HEK293T (cell line): Measurements from ENCODE around the gene TMPRSS3.

Source experiments
- CTCF ChIA-PET: fragments of 350-600 bp; formaldehyde crosslinking; extraction: SDS; loops from one replicate; lab custom pipeline; 2021; ENCODE audit warnings: antibody characterized with exemption, inconsistent platforms; lab: Yijun Ruan, JAX
- POLR2A ChIA-PET: fragments of 350-600 bp; formaldehyde crosslinking; extraction: SDS; loops from one replicate; lab custom pipeline; 2020; ENCODE audit warnings: antibody characterized with exemption, inconsistent platforms; lab: Yijun Ruan, JAX
- DNase-seq: peaks from one replicate; pipeline ENCODE4 v3.0.0; 2012; ENCODE audit warnings: mixed read lengths; ENCODE audit errors: extremely low spot score
- ARNT ChIP-seq: fragments of 450-650 bp; IDR thresholded peaks from 2 replicates; pipeline ENCODE4 v1.6.1; 2017; ENCODE audit warnings: mild to moderate bottlenecking
- BHLHE40 ChIP-seq: fragments of 450-650 bp; IDR thresholded peaks from 2 replicates; pipeline ENCODE4 v1.6.1; 2016; ENCODE audit warnings: mild to moderate bottlenecking, moderate library complexity, borderline replicate concordance
- CTBP1 ChIP-seq: fragments of 450-650 bp; IDR thresholded peaks from 2 replicates; pipeline ENCODE4 v1.6.1; 2016; ENCODE audit warnings: borderline replicate concordance
- ELF4 ChIP-seq: fragments of 450-650 bp; IDR thresholded peaks from 2 replicates; pipeline ENCODE4 v1.6.1; 2017; ENCODE audit warnings: antibody characterized with exemption
- FOXA1 ChIP-seq: fragments of 450-650 bp; IDR thresholded peaks from 2 replicates; pipeline ENCODE4 v1.6.1; 2016; ENCODE audit warnings: mild to moderate bottlenecking
- FOXK2 ChIP-seq: fragments of 450-650 bp; IDR thresholded peaks from 2 replicates; pipeline ENCODE4 v1.6.1; 2016; ENCODE audit warnings: mild to moderate bottlenecking
- FOXM1 ChIP-seq: fragments of 450-650 bp; IDR thresholded peaks from 2 replicates; pipeline ENCODE4 v1.6.1; 2017; ENCODE audit warnings: mild to moderate bottlenecking, borderline replicate concordance
- HDGF ChIP-seq: fragments of 450-650 bp; IDR thresholded peaks from 2 replicates; pipeline ENCODE4 v1.6.1; 2017; ENCODE audit warnings: antibody characterized with exemption, borderline replicate concordance
- L3MBTL2 ChIP-seq: fragments of 450-650 bp; conservative IDR thresholded peaks from 2 replicates; pipeline ENCODE4 v1.6.1; 2016; ENCODE audit warnings: mild to moderate bottlenecking
- LEF1 ChIP-seq: fragments of 450-650 bp; IDR thresholded peaks from 2 replicates; pipeline ENCODE4 v1.6.1; 2017; ENCODE audit warnings: mild to moderate bottlenecking, borderline replicate concordance
- NFRKB ChIP-seq: fragments of 450-650 bp; IDR thresholded peaks from 2 replicates; pipeline ENCODE4 v1.6.1; 2016; ENCODE audit warnings: mild to moderate bottlenecking, moderate library complexity
- PKNOX1 ChIP-seq: fragments of 450-650 bp; IDR thresholded peaks from 2 replicates; pipeline ENCODE4 v1.6.1; 2016
- SP1 ChIP-seq: fragments of 450-650 bp; IDR thresholded peaks from 2 replicates; pipeline ENCODE4 v1.6.1; 2017
- SUZ12 ChIP-seq: fragments of 450-650 bp; IDR thresholded peaks from 2 replicates; pipeline ENCODE4 v1.6.1; 2016; ENCODE audit warnings: mild to moderate bottlenecking
- TARDBP ChIP-seq: fragments of 450-650 bp; IDR thresholded peaks from 2 replicates; pipeline ENCODE4 v1.6.1; 2016
- ZNF384 ChIP-seq: fragments of 450-650 bp; IDR thresholded peaks from 2 replicates; pipeline ENCODE4 v1.6.1; 2016

Gene TMPRSS3

GRCh38 chr21:42419845-42420244 lies 24.0 kb upstream of the TMPRSS3 start:
- ChIA-PET CTCF (no interaction called here), POLR2A (interaction anchor here (1.0 kb wide), 1 partner anchor 9 kb away, joined by 3 read pairs; no protein-coding TSS in a partner anchor)
- no peak for DNase-seq
- TF ChIP-seq PKNOX1 (no peak), HDGF (no peak), SP1 (no peak), TARDBP (no peak), BHLHE40 (no peak)

GRCh38 chr21:42418886-42419285 lies 23.0 kb upstream of the TMPRSS3 start:
- ChIA-PET CTCF (no interaction called here), POLR2A (no interaction called here)
- no peak for DNase-seq
- no peak for TF ChIP-seq CTBP1
- no peak for TF ChIP-seq PKNOX1
- no peak for TF ChIP-seq HDGF
- TF ChIP-seq LEF1: no peak
- no peak for TF ChIP-seq ZNF384
- no peak for TF ChIP-seq SP1
- no peak for TF ChIP-seq SUZ12
- no peak for TF ChIP-seq FOXK2
- TF ChIP-seq L3MBTL2: no peak

GRCh38 chr21:42417533-42417932 lies 21.7 kb upstream of the TMPRSS3 start:
- ChIA-PET CTCF (no interaction called here), POLR2A (no interaction called here)
- TF ChIP-seq NFRKB (no peak), ELF4 (no peak), CTBP1 (no peak), L3MBTL2 (no peak), FOXM1 (no peak), HDGF (no peak), PKNOX1 (no peak), LEF1 (no peak), ZNF384 (no peak)
- DNase-seq: no peak

GRCh38 chr21:42414928-42415769 lies 19.3 kb upstream of the TMPRSS3 start:
- TF ChIP-seq ZNF384 (no peak), BHLHE40 (no peak), CTBP1 (no peak), NFRKB (no peak), TARDBP (no peak), HDGF (no peak), L3MBTL2 (no peak), LEF1 (no peak), ELF4 (no peak), ARNT (no peak), FOXM1 (no peak), FOXK2 (no peak), PKNOX1 (no peak), SP1 (no peak), SUZ12 (no peak), FOXA1 (no peak)
- POLR2A ChIA-PET: no interaction called here
- CTCF ChIA-PET: no interaction called here
- DNase-seq: no peak

- DNase-seq: no peak
- TF ChIP-seq L3MBTL2 (no peak), PKNOX1 (no peak), HDGF (no peak), SP1 (no peak), FOXA1 (no peak), SUZ12 (no peak), FOXM1 (no peak), CTBP1 (no peak), ARNT (no peak), TARDBP (no peak)
- ChIA-PET POLR2A (no interaction called here), CTCF (no interaction called here)
Measured at GRCh38 chr21:42414553-42414927, 18.7 kb upstream of the TMPRSS3 start.

- DNase-seq: no peak
- TF ChIP-seq FOXA1: no peak
- TF ChIP-seq ELF4: no peak
- no peak for TF ChIP-seq LEF1
- no peak for TF ChIP-seq ZNF384
- no peak for TF ChIP-seq TARDBP
- no peak for TF ChIP-seq BHLHE40
- ChIA-PET CTCF (no interaction called here), POLR2A (no interaction called here)
Measured at GRCh38 chr21:42414066-42414465, 18.2 kb upstream of the TMPRSS3 start.
